ENCODE measurements around the gene HTATIP2.
"Not testable (repeated sequence)": the region's sequence is repeated elsewhere in the genome, so short reads cannot be mapped to it uniquely, and the experiment has no call there.

Gene HTATIP2

GRCh38 chr11:20372081-20372626, 8.6 kb downstream of the HTATIP2 start:
- no peak overlapping the region for H3K4me3 ChIP-seq (ENCODE audit: low read depth, low read length)
- TF ChIP-seq, protein P1, sequence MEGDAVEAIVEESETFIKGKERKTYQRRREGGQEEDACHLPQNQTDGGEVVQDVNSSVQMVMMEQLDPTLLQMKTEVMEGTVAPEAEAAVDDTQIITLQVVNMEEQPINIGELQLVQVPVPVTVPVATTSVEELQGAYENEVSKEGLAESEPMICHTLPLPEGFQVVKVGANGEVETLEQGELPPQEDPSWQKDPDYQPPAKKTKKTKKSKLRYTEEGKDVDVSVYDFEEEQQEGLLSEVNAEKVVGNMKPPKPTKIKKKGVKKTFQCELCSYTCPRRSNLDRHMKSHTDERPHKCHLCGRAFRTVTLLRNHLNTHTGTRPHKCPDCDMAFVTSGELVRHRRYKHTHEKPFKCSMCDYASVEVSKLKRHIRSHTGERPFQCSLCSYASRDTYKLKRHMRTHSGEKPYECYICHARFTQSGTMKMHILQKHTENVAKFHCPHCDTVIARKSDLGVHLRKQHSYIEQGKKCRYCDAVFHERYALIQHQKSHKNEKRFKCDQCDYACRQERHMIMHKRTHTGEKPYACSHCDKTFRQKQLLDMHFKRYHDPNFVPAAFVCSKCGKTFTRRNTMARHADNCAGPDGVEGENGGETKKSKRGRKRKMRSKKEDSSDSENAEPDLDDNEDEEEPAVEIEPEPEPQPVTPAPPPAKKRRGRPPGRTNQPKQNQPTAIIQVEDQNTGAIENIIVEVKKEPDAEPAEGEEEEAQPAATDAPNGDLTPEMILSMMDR (IDR thresholded peaks at IDR 0.05; ENCODE audit: low read depth, low read length): no peak

GRCh38 chr11:20373147-20373546, 9.6 kb downstream of the HTATIP2 start:
- no peak overlapping the region for H3K4me3 ChIP-seq (ENCODE audit: low read depth, low read length)
- TF ChIP-seq, protein P1 (IDR thresholded peaks at IDR 0.05; ENCODE audit: low read depth, low read length): no peak

GRCh38 chr11:20373568-20374209, 10.2 kb downstream of the HTATIP2 start:
- TF ChIP-seq, protein P1 (IDR thresholded peaks at IDR 0.05; ENCODE audit: low read depth, low read length): no peak
- no peak overlapping the region for H3K4me3 ChIP-seq (ENCODE audit: low read depth, low read length)

GRCh38 chr11:20374741-20375300, 11.3 kb downstream of the HTATIP2 start:
- TF ChIP-seq, protein P1 (IDR thresholded peaks at IDR 0.05; ENCODE audit: low read depth, low read length): no peak
- no peak overlapping the region for H3K4me3 ChIP-seq (ENCODE audit: low read depth, low read length)

- TF ChIP-seq, protein P1 (IDR thresholded peaks at IDR 0.05; ENCODE audit: low read depth, low read length): no peak
- H3K4me3 ChIP-seq (ENCODE audit: low read depth, low read length): no peak overlapping the region
Observed at GRCh38 chr11:20376162-20376730, 12.7 kb downstream of the HTATIP2 start.

- not testable (repeated sequence) for H3K4me3 ChIP-seq (ENCODE audit: low read depth, low read length)
Observed at GRCh38 chr11:20385996-20386395, 22.5 kb downstream of the HTATIP2 start.

GRCh38 chr11:20387261-20388095, 24.0 kb downstream of the HTATIP2 start, which contains the start of gene PRMT3:
Gene PRMT3 (plus strand): TSS chr11:20387716. CDS start chr11:20387747, 31 bp downstream.
- TF ChIP-seq, protein P1 (IDR thresholded peaks at IDR 0.05; ENCODE audit: low read depth, low read length): no peak
- H3K4me3 ChIP-seq (ENCODE audit: low read depth, low read length): peak within 1 kb of the TSS; percentile 85
